AG08395 (cell line): Measurements from ENCODE around the gene ATXN10.
"Not testable (repeated sequence)": the region's sequence is repeated elsewhere in the genome, so short reads cannot be mapped to it uniquely, and the experiment has no call there.

Experiments
- DNase-seq: peaks from one replicate; pipeline ENCODE4 v3.0.0; 2012; ENCODE audit warnings: mixed read lengths, low spot score

The ATXN10 gene

GRCh38 chr22:45785458-45785857 lies 113.8 kb downstream of the ATXN10 start:
- no peak for DNase-seq

GRCh38 chr22:45786726-45787125 lies 115.1 kb downstream of the ATXN10 start:
- no peak for DNase-seq

- DNase-seq: no peak
Observed at GRCh38 chr22:45787759-45788158, 116.1 kb downstream of the ATXN10 start.

GRCh38 chr22:45788522-45788921 lies 116.9 kb downstream of the ATXN10 start:
- DNase-seq: no peak

- no peak for DNase-seq
Observed at GRCh38 chr22:45790401-45790800, 118.8 kb downstream of the ATXN10 start.

GRCh38 chr22:45793161-45793560 lies 121.5 kb downstream of the ATXN10 start:
- no peak for DNase-seq

- no peak for DNase-seq
Observed at GRCh38 chr22:45793892-45794291, 122.3 kb downstream of the ATXN10 start.

- DNase-seq: not testable (repeated sequence)
Observed at GRCh38 chr22:45796009-45796408, 124.4 kb downstream of the ATXN10 start.

- DNase-seq: no peak
Observed at GRCh38 chr22:45799291-45799690, 127.7 kb downstream of the ATXN10 start.

GRCh38 chr22:45802054-45802453 lies 130.4 kb downstream of the ATXN10 start:
- no peak for DNase-seq

- no peak for DNase-seq
Observed at GRCh38 chr22:45804319-45804985, 132.8 kb downstream of the ATXN10 start.

GRCh38 chr22:45804986-45805325 lies 133.3 kb downstream of the ATXN10 start:
- peak; percentile 89 for DNase-seq

- DNase-seq: no peak
Observed at GRCh38 chr22:45805413-45805812, 133.8 kb downstream of the ATXN10 start.

GRCh38 chr22:45807156-45807915 lies 135.7 kb downstream of the ATXN10 start:
- no peak for DNase-seq

- DNase-seq: no peak
Observed at GRCh38 chr22:45812910-45813309, 141.3 kb downstream of the ATXN10 start.

GRCh38 chr22:45814198-45814597 lies 142.6 kb downstream of the ATXN10 start:
- DNase-seq: no peak

- no peak for DNase-seq
Observed at GRCh38 chr22:45816776-45817175, 145.1 kb downstream of the ATXN10 start.

GRCh38 chr22:45817745-45818423 lies 146.2 kb downstream of the ATXN10 start:
- no peak for DNase-seq

GRCh38 chr22:45818424-45819085 lies 146.9 kb downstream of the ATXN10 start:
- DNase-seq: no peak

GRCh38 chr22:45819305-45819704 lies 147.7 kb downstream of the ATXN10 start:
- no peak for DNase-seq

GRCh38 chr22:45823336-45823735 lies 151.7 kb downstream of the ATXN10 start:
- no peak for DNase-seq

GRCh38 chr22:45826520-45826919 lies 154.9 kb downstream of the ATXN10 start:
- DNase-seq: no peak

GRCh38 chr22:45828841-45829240 lies 157.2 kb downstream of the ATXN10 start:
- DNase-seq: no peak
